GM19239 (cell line): ENCODE measurements around the gene AKR7A2.
"Not testable (repeated sequence)": the region's sequence is repeated elsewhere in the genome, so short reads cannot be mapped to it uniquely, and the experiment has no call there.

ENCODE experiments used
- DNase-seq: peaks from one replicate; pipeline ENCODE4 v3.0.0; 2011; ENCODE audit warnings: low spot score; ENCODE audit not compliant: insufficient read length
- FAIRE-seq: peaks from 2 replicates; lab custom pipeline; 2011; peaks lifted over from hg19 to GRCh38; lab: Jason Lieb, UNC

AKR7A2 gene

GRCh38 chr1:19270343-19270730 is 41.6 kb downstream of the AKR7A2 start:
- FAIRE-seq, DNase-seq: not testable (repeated sequence)

- DNase-seq, FAIRE-seq: not testable (repeated sequence)
Observed at GRCh38 chr1:19269427-19270342, 42.3 kb downstream of the AKR7A2 start.

GRCh38 chr1:19268445-19268844 is 43.5 kb downstream of the AKR7A2 start:
- FAIRE-seq (no peak), DNase-seq (no peak)

- FAIRE-seq = no peak
- no peak for DNase-seq
Observed at GRCh38 chr1:19262744-19263143, 49.2 kb downstream of the AKR7A2 start.

GRCh38 chr1:19262047-19262446 is 49.9 kb downstream of the AKR7A2 start:
- no peak for DNase-seq
- no peak for FAIRE-seq

- FAIRE-seq (no peak), DNase-seq (no peak)
Observed at GRCh38 chr1:19260211-19261138, 51.5 kb downstream of the AKR7A2 start.

- no peak for FAIRE-seq
- DNase-seq = no peak
Observed at GRCh38 chr1:19258353-19258752, 53.6 kb downstream of the AKR7A2 start.

GRCh38 chr1:19257178-19257914 is 54.6 kb downstream of the AKR7A2 start:
- no peak for DNase-seq
- no peak for FAIRE-seq

GRCh38 chr1:19256301-19256700 is 55.6 kb downstream of the AKR7A2 start:
- FAIRE-seq, DNase-seq: not testable (repeated sequence)

GRCh38 chr1:19255288-19255687 is 56.7 kb downstream of the AKR7A2 start:
- FAIRE-seq (no peak), DNase-seq (no peak)

- no peak for DNase-seq
- no peak for FAIRE-seq
Observed at GRCh38 chr1:19254416-19254815, 57.5 kb downstream of the AKR7A2 start.
